DMS114 treated with DMSO at 0.1 percent for 48 hours (cell line): ENCODE data around the gene STBD1.
"Not testable (repeated sequence)": the region's sequence is repeated elsewhere in the genome, so short reads cannot be mapped to it uniquely, and the experiment has no call there.

ENCODE experiments used
- DNase-seq: peaks from one replicate; lab custom pipeline; 2025; ENCODE audit not compliant: unreplicated experiment; lab: John Stamatoyannopoulos, UW

Gene STBD1

GRCh38 chr4:76282941-76283689 lies 23.4 kb upstream of the STBD1 start:
- no peak for DNase-seq

GRCh38 chr4:76283900-76284299 lies 22.6 kb upstream of the STBD1 start:
- DNase-seq = no peak

- not testable (repeated sequence) for DNase-seq
Measured at GRCh38 chr4:76287811-76288210, 18.7 kb upstream of the STBD1 start.

- DNase-seq = no peak
Measured at GRCh38 chr4:76292730-76293129, 13.8 kb upstream of the STBD1 start.

- no peak for DNase-seq
Measured at GRCh38 chr4:76293772-76294171, 12.8 kb upstream of the STBD1 start.

- DNase-seq = no peak
Measured at GRCh38 chr4:76296286-76296820, 10.2 kb upstream of the STBD1 start.

- DNase-seq = no peak
Measured at GRCh38 chr4:76298227-76298626, 8.3 kb upstream of the STBD1 start.

GRCh38 chr4:76300012-76300411 lies 6.5 kb upstream of the STBD1 start:
- no peak for DNase-seq

GRCh38 chr4:76301068-76301774 lies 5.3 kb upstream of the STBD1 start:
- no peak for DNase-seq

- DNase-seq = no peak
Measured at GRCh38 chr4:76301775-76302162, 4.8 kb upstream of the STBD1 start.

GRCh38 chr4:76302826-76303438 lies 3.6 kb upstream of the STBD1 start:
- DNase-seq = no peak

GRCh38 chr4:76305033-76305687 lies 1.4 kb upstream of the STBD1 start:
- DNase-seq = no peak

- DNase-seq = no peak
Measured at GRCh38 chr4:76306882-76307659, 538 bp downstream of the STBD1 start.

- DNase-seq = no peak
Measured at GRCh38 chr4:76307660-76308014, 1.1 kb downstream of the STBD1 start.

GRCh38 chr4:76308548-76308947 lies 2.0 kb downstream of the STBD1 start:
- DNase-seq = no peak

- no peak for DNase-seq
Measured at GRCh38 chr4:76309939-76310550, 3.5 kb downstream of the STBD1 start.

- DNase-seq = no peak
Measured at GRCh38 chr4:76310683-76311082, 4.2 kb downstream of the STBD1 start.

GRCh38 chr4:76311896-76312331 lies 5.4 kb downstream of the STBD1 start:
- no peak for DNase-seq

- no peak for DNase-seq
Measured at GRCh38 chr4:76312457-76312856, 5.9 kb downstream of the STBD1 start.

- DNase-seq = no peak
Measured at GRCh38 chr4:76313547-76313946, 7.0 kb downstream of the STBD1 start.
